ENCODE results near the gene BHMT.
A peak's percentile ranks its signal among the peaks of the same experiment; 100 is the strongest.

Gene BHMT

GRCh38 chr5:79111387-79111959 lies at the start of gene BHMT:
BHMT (plus strand) TSS chr5:79111809; CDS start chr5:79111886, 77 bp downstream.
- DNase-seq = no peak

GRCh38 chr5:79062436-79062835 lies 49.2 kb upstream of the BHMT start:
- no peak for DNase-seq

GRCh38 chr5:79069488-79070349 lies 41.9 kb upstream of the BHMT start, which contains the start of the genes BHMT2 and DMGDH:
BHMT2 (plus strand) TSS chr5:79069767; CDS start chr5:79069783, 16 bp downstream.
DMGDH (minus strand) TSS chr5:79069674; CDS start chr5:79069620, 54 bp downstream.
- no peak for DNase-seq

GRCh38 chr5:79070350-79070667 lies 41.3 kb upstream of the BHMT start:
- DNase-seq = no peak

GRCh38 chr5:79074641-79075040 lies 37.0 kb upstream of the BHMT start:
- no peak for DNase-seq

GRCh38 chr5:79075646-79076426 lies 35.8 kb upstream of the BHMT start:
- no peak for DNase-seq

- DNase-seq = no peak
These were observed 34.8 kb upstream of the BHMT start for GRCh38 chr5:79076819-79077218.

- DNase-seq = no peak
These were observed 33.8 kb upstream of the BHMT start for GRCh38 chr5:79077680-79078365.

GRCh38 chr5:79080804-79081203 lies 30.8 kb upstream of the BHMT start:
- DNase-seq = no peak

GRCh38 chr5:79081779-79082178 lies 29.8 kb upstream of the BHMT start:
- no peak for DNase-seq

GRCh38 chr5:79086116-79086515 lies 25.5 kb upstream of the BHMT start:
- no peak for DNase-seq

GRCh38 chr5:79088507-79088906 lies 23.1 kb upstream of the BHMT start:
- no peak for DNase-seq

GRCh38 chr5:79091064-79091463 lies 20.5 kb upstream of the BHMT start:
- no peak for DNase-seq

GRCh38 chr5:79093762-79094161 lies 17.8 kb upstream of the BHMT start:
- peak; percentile 43 for DNase-seq

- no peak for DNase-seq
These were observed 5.7 kb upstream of the BHMT start for GRCh38 chr5:79105868-79106267.

- no peak for DNase-seq
These were observed 4.4 kb upstream of the BHMT start for GRCh38 chr5:79107020-79107796.

GRCh38 chr5:79108086-79108485 lies 3.5 kb upstream of the BHMT start:
- DNase-seq = no peak

- no peak for DNase-seq
These were observed 2.8 kb upstream of the BHMT start for GRCh38 chr5:79108792-79109191.

- no peak for DNase-seq
These were observed 1.8 kb upstream of the BHMT start for GRCh38 chr5:79109527-79110492.

- no peak for DNase-seq
These were observed 522 bp downstream of the BHMT start for GRCh38 chr5:79111960-79112702.
